ENCODE results near the gene CD59.

- TF ChIP-seq CTCF (conservative IDR thresholded peaks at IDR 0.05) (no peak), ZFX (IDR thresholded peaks at IDR 0.05) (no peak)
These were observed 52.1 kb downstream of the CD59 start for GRCh38 chr11:33684003-33684706.
